ENCODE data around the gene KLK3. TPM values are rescaled to one million over a fixed set of nuclear protein-coding genes. Genes with fewer than 3 reads are reported as not detected.

The KLK3 gene
- total RNA-seq, 1 donor from 2014 or later: not detected

Other genes with a start within 250 kb of the KLK3 start
- gene SYT3, start 215.0 kb upstream of the KLK3 start, total RNA-seq: 22.9 TPM
- gene C19orf81, start 205.5 kb upstream of the KLK3 start, total RNA-seq: not detected
- gene SHANK1, start 135.1 kb upstream of the KLK3 start, total RNA-seq: 14.5 TPM
- gene CLEC11A, start 131.6 kb upstream of the KLK3 start, total RNA-seq: 2.0 TPM
- not detected for gene GPR32, start 84.5 kb upstream of the KLK3 start, total RNA-seq
- gene ACP4, start 64.5 kb upstream of the KLK3 start, total RNA-seq: not detected
- 0.25 TPM for gene KLK1, start 31.1 kb upstream of the KLK3 start, total RNA-seq
- gene KLK15, start 21.3 kb upstream of the KLK3 start, total RNA-seq: not detected
- gene KLK2, start 18.5 kb downstream of the KLK3 start, total RNA-seq: not detected
- not detected for gene KLK4, start 56.5 kb downstream of the KLK3 start, total RNA-seq
- not detected for gene KLK5, start 98.1 kb downstream of the KLK3 start, total RNA-seq
- gene KLK6, start 114.7 kb downstream of the KLK3 start, total RNA-seq: 0.25 TPM
- not detected for gene KLK7, start 129.0 kb downstream of the KLK3 start, total RNA-seq
- not detected for gene KLK8, start 146.7 kb downstream of the KLK3 start, total RNA-seq
- gene KLK10, start 164.8 kb downstream of the KLK3 start, total RNA-seq: not detected
- gene KLK11, start 171.7 kb downstream of the KLK3 start, total RNA-seq: not detected
- not detected for gene KLK12, start 180.1 kb downstream of the KLK3 start, total RNA-seq
- not detected for gene KLK13, start 210.2 kb downstream of the KLK3 start, total RNA-seq
- not detected for gene KLK14, start 228.0 kb downstream of the KLK3 start, total RNA-seq